ENCODE measurements around the gene PTTG1IP. TPM values are rescaled to one million over a fixed set of nuclear protein-coding genes. Genes with fewer than 3 reads are reported as not detected.

Gene PTTG1IP
- total RNA-seq, 1 donor, result 71.9 TPM

GRCh38 chr21:44813149-44813548, 60.3 kb downstream of the PTTG1IP start:
- peaks cover 10% of the 10 kb centered on the region for H3K4me1 ChIP-seq (ENCODE audit: insufficient read depth, low read length)
- no peak overlapping the region for H3K4me3 ChIP-seq (ENCODE audit: low read length)

GRCh38 chr21:44812640-44813039, 60.9 kb downstream of the PTTG1IP start:
- no peak overlapping the region for H3K4me3 ChIP-seq (ENCODE audit: low read length)
- H3K4me1 ChIP-seq (ENCODE audit: insufficient read depth, low read length), result peaks cover 10% of the 10 kb centered on the region
- no peaks in the 10 kb centered on the region for H3K27me3 ChIP-seq (ENCODE audit: insufficient read depth, low read length)
- H3K9me3 ChIP-seq (ENCODE audit: low read depth, low read length), result no peaks in the 10 kb centered on the region

More at GRCh38 chr21:44813149-44813548, 60.3 kb downstream of the PTTG1IP start:
- no peaks in the 10 kb centered on the region for H3K27me3 ChIP-seq (ENCODE audit: insufficient read depth, low read length)
- H3K9me3 ChIP-seq (ENCODE audit: low read depth, low read length), result no peaks in the 10 kb centered on the region

- H3K4me1 ChIP-seq (ENCODE audit: insufficient read depth, low read length), result no peaks in the 10 kb centered on the region
- H3K27me3 ChIP-seq (ENCODE audit: insufficient read depth, low read length), result no peaks in the 10 kb centered on the region
- no peak overlapping the region for H3K4me3 ChIP-seq (ENCODE audit: low read length)
- no peaks in the 10 kb centered on the region for H3K9me3 ChIP-seq (ENCODE audit: low read depth, low read length)
Observed at GRCh38 chr21:44810779-44811178, 62.7 kb downstream of the PTTG1IP start.

- H3K4me1 ChIP-seq (ENCODE audit: insufficient read depth, low read length), result peaks cover 13% of the 10 kb centered on the region
- H3K27me3 ChIP-seq (ENCODE audit: insufficient read depth, low read length), result no peaks in the 10 kb centered on the region
- H3K9me3 ChIP-seq (ENCODE audit: low read depth, low read length), result no peaks in the 10 kb centered on the region
- H3K4me3 ChIP-seq (ENCODE audit: low read length), result no peak overlapping the region
Observed at GRCh38 chr21:44805859-44806258, 67.6 kb downstream of the PTTG1IP start.

- H3K27me3 ChIP-seq (ENCODE audit: insufficient read depth, low read length), result no peaks in the 10 kb centered on the region
- H3K4me1 ChIP-seq (ENCODE audit: insufficient read depth, low read length), result peaks cover 20% of the 10 kb centered on the region
- no peaks in the 10 kb centered on the region for H3K9me3 ChIP-seq (ENCODE audit: low read depth, low read length)
- H3K4me3 ChIP-seq (ENCODE audit: low read length), result no peak overlapping the region
Observed at GRCh38 chr21:44805226-44805625, 68.3 kb downstream of the PTTG1IP start.

GRCh38 chr21:44804762-44805161, 68.7 kb downstream of the PTTG1IP start:
- H3K9me3 ChIP-seq (ENCODE audit: low read depth, low read length), result no peaks in the 10 kb centered on the region
- no peak overlapping the region for H3K4me3 ChIP-seq (ENCODE audit: low read length)
- H3K27me3 ChIP-seq (ENCODE audit: insufficient read depth, low read length), result no peaks in the 10 kb centered on the region
- peaks cover 24% of the 10 kb centered on the region for H3K4me1 ChIP-seq (ENCODE audit: insufficient read depth, low read length)

- no peaks in the 10 kb centered on the region for H3K9me3 ChIP-seq (ENCODE audit: low read depth, low read length)
- H3K4me1 ChIP-seq (ENCODE audit: insufficient read depth, low read length), result peaks cover 30% of the 10 kb centered on the region
- H3K4me3 ChIP-seq (ENCODE audit: low read length), result no peak overlapping the region
- no peaks in the 10 kb centered on the region for H3K27me3 ChIP-seq (ENCODE audit: insufficient read depth, low read length)
Observed at GRCh38 chr21:44803651-44804050, 69.8 kb downstream of the PTTG1IP start.

GRCh38 chr21:44802396-44803153, 70.9 kb downstream of the PTTG1IP start:
- Histone ChIP-seq H3K27me3 (ENCODE audit: insufficient read depth, low read length) (no peaks in the 10 kb centered on the region), H3K4me1 (ENCODE audit: insufficient read depth, low read length) (peaks cover 30% of the 10 kb centered on the region), H3K4me3 (ENCODE audit: low read length) (peak overlapping the region; percentile 70), H3K9me3 (ENCODE audit: low read depth, low read length) (no peaks in the 10 kb centered on the region)

GRCh38 chr21:44801468-44802395, 71.8 kb downstream of the PTTG1IP start, which contains the start of gene UBE2G2:
Gene UBE2G2 (minus strand): TSS chr21:44801820. CDS start chr21:44801748, 72 bp downstream.
- Histone ChIP-seq H3K9me3 (ENCODE audit: low read depth, low read length) (no peaks in the 10 kb centered on the region), H3K27me3 (ENCODE audit: insufficient read depth, low read length) (no peaks in the 10 kb centered on the region), H3K4me3 (ENCODE audit: low read length) (peak within 1 kb of the TSS; percentile 70), H3K4me1 (ENCODE audit: insufficient read depth, low read length) (peaks cover 30% of the 10 kb centered on the region)

- no peaks in the 10 kb centered on the region for H3K27me3 ChIP-seq (ENCODE audit: insufficient read depth, low read length)
- peak overlapping the region; percentile 70 for H3K4me3 ChIP-seq (ENCODE audit: low read length)
- H3K4me1 ChIP-seq (ENCODE audit: insufficient read depth, low read length), result peaks cover 30% of the 10 kb centered on the region
- H3K9me3 ChIP-seq (ENCODE audit: low read depth, low read length), result no peaks in the 10 kb centered on the region
Observed at GRCh38 chr21:44800971-44801467, 72.5 kb downstream of the PTTG1IP start.

GRCh38 chr21:44800103-44800502, 73.4 kb downstream of the PTTG1IP start:
- H3K9me3 ChIP-seq (ENCODE audit: low read depth, low read length), result no peaks in the 10 kb centered on the region
- peaks cover 30% of the 10 kb centered on the region for H3K4me1 ChIP-seq (ENCODE audit: insufficient read depth, low read length)
- H3K4me3 ChIP-seq (ENCODE audit: low read length), result no peak overlapping the region
- no peaks in the 10 kb centered on the region for H3K27me3 ChIP-seq (ENCODE audit: insufficient read depth, low read length)

GRCh38 chr21:44799646-44800045, 73.8 kb downstream of the PTTG1IP start:
- Histone ChIP-seq H3K4me3 (ENCODE audit: low read length) (no peak overlapping the region), H3K9me3 (ENCODE audit: low read depth, low read length) (no peaks in the 10 kb centered on the region), H3K27me3 (ENCODE audit: insufficient read depth, low read length) (no peaks in the 10 kb centered on the region), H3K4me1 (ENCODE audit: insufficient read depth, low read length) (peaks cover 30% of the 10 kb centered on the region)
